Immature natural killer cell (primary cell): ENCODE results near the gene SGMS1. TPM values are rescaled to one million over a fixed set of nuclear protein-coding genes. Genes with fewer than 3 reads are reported as not detected.
"Not testable (repeated sequence)": the region's sequence is repeated elsewhere in the genome, so short reads cannot be mapped to it uniquely, and the experiment has no call there.

Experiments used
- DNase-seq, 3 donors: peaks; one replicate each; pipeline ENCODE4 v3.0.0; 2022; ENCODE audit warnings: mixed read lengths in 1 of 3
- H3K27ac Mint-ChIP-seq, 6 donors: one replicate each; pipeline ENCODE4 v1.8.0; 2020; ENCODE audit warnings: mixed read lengths in 6 of 6, mild to moderate bottlenecking in 5 of 6, inconsistent platforms in 4 of 6, moderate library complexity in 3 of 6
- H3K27me3 Mint-ChIP-seq, 3 donors: one replicate each; pipeline ENCODE4 v1.8.0; 2020 to 2021; ENCODE audit warnings: low read depth in 3 of 3, mild to moderate bottlenecking in 3 of 3, mixed read lengths in 3 of 3, moderate library complexity in 3 of 3, inconsistent platforms in 1 of 3
- H3K36me3 Mint-ChIP-seq, 3 donors: one replicate each; pipeline ENCODE4 v1.8.0; 2020; ENCODE audit warnings: mixed read lengths in 3 of 3, inconsistent platforms in 2 of 3, mild to moderate bottlenecking in 2 of 3
- H3K4me1 Mint-ChIP-seq, 2 donors: one replicate each; pipeline ENCODE4 v1.8.0; 2020; ENCODE audit warnings: inconsistent platforms in 2 of 2, mild to moderate bottlenecking in 2 of 2, mixed read lengths in 2 of 2, moderate library complexity in 1 of 2
- H3K4me3 Mint-ChIP-seq, 5 donors: one replicate each; pipeline ENCODE4 v1.8.0; 2020; ENCODE audit warnings: mild to moderate bottlenecking in 5 of 5, mixed read lengths in 5 of 5, inconsistent platforms in 3 of 5, moderate library complexity in 3 of 5
- H3K9me3 Mint-ChIP-seq, 6 donors: one replicate each; pipeline ENCODE4 v1.8.0; 2020; ENCODE audit warnings: mild to moderate bottlenecking in 6 of 6, mixed read lengths in 6 of 6, inconsistent platforms in 4 of 6, moderate library complexity in 3 of 6
- polyA plus RNA-seq, 3 donors: library from polyadenylated mRNA; unstranded; fragments of 300-500 nt; fragmentation: Illumina TruSeq; gene quantifications; one replicate each; pipeline ENCODE4 v1.2.3, GENCODE V29; 2021

The SGMS1 gene
- polyA plus RNA-seq, 3 donors from 2014 or later, result 9.2 to 13.3 (median 11.8) TPM

DNA sequence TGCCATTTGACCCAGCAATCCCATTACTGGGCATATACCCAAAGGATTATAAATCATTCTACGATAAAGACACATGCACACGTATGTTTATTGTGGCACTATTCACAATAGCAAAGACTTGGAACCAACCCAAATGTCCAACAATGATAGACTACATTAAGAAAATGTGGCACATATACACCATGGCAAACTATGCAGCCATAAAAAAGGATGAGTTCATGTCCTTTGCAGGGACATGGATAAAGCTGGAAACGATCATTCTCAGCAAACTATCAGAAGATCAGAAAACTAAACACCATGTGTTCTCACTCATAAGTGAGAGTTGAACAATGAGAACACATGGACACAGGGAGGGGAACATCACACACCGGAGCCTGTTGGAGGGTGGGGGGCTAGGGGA is 257.3 kb downstream of the SGMS1 start:
- not testable (repeated sequence) for H3K27ac Mint-ChIP-seq, H3K9me3 Mint-ChIP-seq, DNase-seq, H3K4me3 Mint-ChIP-seq, H3K4me1 Mint-ChIP-seq, H3K27me3 Mint-ChIP-seq
- peaks cover 5 to 18% (median 18%) of the 10 kb centered on the region in 3 donors for H3K36me3 Mint-ChIP-seq

DNA sequence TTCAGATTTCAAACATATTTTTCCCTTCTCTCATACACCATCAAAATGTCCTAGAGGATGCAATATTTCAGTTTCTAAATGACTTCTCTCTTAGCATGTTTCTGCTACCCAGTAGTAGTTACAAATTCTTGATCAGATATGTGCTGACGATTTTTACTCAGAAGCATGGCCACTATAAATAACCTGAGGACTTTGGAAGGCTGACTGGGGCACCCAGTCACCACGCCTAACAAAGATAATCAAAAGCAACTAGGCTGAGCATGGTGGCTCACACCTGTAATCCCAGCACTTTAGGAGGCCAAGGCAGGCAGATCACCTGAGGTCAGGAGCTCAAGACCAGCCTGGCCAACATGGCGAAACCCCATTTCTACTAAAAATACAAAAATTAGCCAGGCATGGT is 259.0 kb downstream of the SGMS1 start:
- not testable (repeated sequence) for H3K27me3 Mint-ChIP-seq, H3K4me1 Mint-ChIP-seq, H3K9me3 Mint-ChIP-seq, H3K4me3 Mint-ChIP-seq, DNase-seq
- Mint-ChIP-seq H3K36me3 (peaks cover 5 to 22% (median 18%) of the 10 kb centered on the region in 3 donors), H3K27ac (peak overlapping the region in 1 of 6 donors; percentile 51)

DNA sequence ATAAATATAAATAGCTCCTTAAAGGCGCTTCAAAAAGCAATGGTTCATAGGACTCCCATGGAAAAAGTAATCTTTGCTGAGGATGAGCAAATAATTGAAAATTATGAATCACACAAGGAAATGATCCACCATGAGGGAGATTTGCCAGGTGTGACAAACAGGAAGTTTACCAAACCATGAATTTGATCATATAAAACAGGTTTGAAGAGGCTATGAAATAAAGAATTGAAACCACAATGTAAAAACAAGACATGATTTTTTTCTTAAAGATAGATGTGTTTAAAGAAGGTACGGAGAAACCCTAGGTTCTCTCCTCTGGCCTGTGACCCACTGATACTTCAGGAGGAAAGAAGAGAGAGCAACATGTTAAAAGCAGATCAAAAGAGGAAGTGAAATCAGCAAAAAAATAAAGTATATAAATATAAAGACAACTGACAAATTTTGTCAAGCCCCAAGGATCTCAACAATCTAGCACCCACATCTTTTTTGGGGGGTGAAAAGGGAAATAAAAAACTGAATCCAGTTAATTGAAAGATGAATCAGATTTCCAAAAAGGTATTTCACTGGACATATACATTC is 261.1 kb downstream of the SGMS1 start:
- Mint-ChIP-seq H3K4me1 (peaks cover 4 to 7% of the 10 kb centered on the region in 2 donors), H3K4me3 (no peak overlapping the region), H3K36me3 (peaks cover 5 to 22% (median 18%) of the 10 kb centered on the region in 3 donors), H3K9me3 (peaks cover 0 to 2% (median 0%) of the 10 kb centered on the region in 6 donors), H3K27me3 (peaks cover 0 to 4% (median 0%) of the 10 kb centered on the region in 3 donors), H3K27ac (peak overlapping the region in 1 of 6 donors; percentile 41)
- DNase-seq, result no peak

DNA sequence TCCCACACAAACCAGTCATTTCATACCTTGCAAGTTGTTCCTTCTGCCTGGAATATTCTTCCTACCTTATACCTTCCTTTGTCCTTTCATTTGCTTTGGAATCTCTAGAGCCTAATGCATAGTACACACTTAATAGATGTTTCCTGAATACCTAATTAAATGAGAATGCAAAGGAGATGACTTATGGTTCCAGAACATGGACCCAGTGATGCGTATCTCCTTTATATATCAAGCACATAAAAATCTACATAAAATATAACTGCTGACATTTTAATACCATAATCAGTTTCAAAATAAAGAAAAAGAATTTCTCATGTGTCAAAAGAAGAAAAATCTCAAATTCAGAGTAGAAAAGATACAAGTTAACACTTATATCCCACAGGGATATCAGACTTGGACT is 261.8 kb downstream of the SGMS1 start:
- peaks cover 5 to 22% (median 18%) of the 10 kb centered on the region in 3 donors for H3K36me3 Mint-ChIP-seq
- H3K27ac Mint-ChIP-seq, result no peak overlapping the region
- DNase-seq, result no peak
- peaks cover 0 to 4% (median 0%) of the 10 kb centered on the region in 3 donors for H3K27me3 Mint-ChIP-seq
- H3K9me3 Mint-ChIP-seq, result peaks cover 0 to 2% (median 0%) of the 10 kb centered on the region in 6 donors
- no peak overlapping the region for H3K4me3 Mint-ChIP-seq
- H3K4me1 Mint-ChIP-seq, result peaks cover 4 to 7% of the 10 kb centered on the region in 2 donors

DNA sequence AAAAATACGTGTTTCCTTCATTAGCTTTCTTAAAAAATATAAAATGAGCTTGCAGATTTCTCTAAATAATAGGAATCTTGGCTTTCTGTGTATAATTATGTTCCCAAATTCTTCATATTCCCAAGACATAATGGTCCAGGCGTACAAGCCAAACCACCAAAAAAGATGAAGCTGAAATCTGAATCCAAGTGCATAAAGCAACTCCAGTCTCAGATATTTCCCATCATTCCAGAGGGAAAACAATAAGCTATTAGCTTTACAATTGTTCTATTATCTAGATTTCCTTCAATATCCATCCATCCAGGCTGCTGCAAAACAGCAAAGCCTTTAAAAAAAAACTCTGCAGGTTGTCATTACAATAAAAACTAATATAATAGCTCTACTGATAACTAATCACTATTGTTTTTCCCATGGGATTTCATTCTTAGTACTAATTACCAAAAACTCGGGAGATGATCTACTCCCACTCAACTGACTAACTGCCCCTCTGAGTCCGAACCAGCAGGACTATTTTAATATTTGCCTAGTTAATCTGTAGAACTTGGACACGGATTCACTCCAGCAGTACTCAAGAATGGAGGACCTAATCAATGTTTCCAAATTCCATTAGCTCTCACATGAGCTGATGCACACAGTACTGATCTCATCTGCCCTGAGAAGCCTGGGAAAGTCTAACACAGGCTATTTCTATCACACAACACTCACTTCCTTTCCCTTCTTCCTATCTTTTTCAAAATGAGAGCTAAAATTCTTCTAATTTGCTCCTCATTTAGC is 263.5 kb downstream of the SGMS1 start:
- peaks cover 0 to 4% (median 0%) of the 10 kb centered on the region in 3 donors for H3K27me3 Mint-ChIP-seq
- peak overlapping the region in 1 of 6 donors; percentile 6 for H3K27ac Mint-ChIP-seq
- H3K9me3 Mint-ChIP-seq, result no peaks in the 10 kb centered on the region
- H3K4me1 Mint-ChIP-seq, result peaks cover 4 to 7% of the 10 kb centered on the region in 2 donors
- no peak for DNase-seq
- peaks cover 5 to 19% (median 12%) of the 10 kb centered on the region in 3 donors for H3K36me3 Mint-ChIP-seq
- H3K4me3 Mint-ChIP-seq, result no peak overlapping the region

DNA sequence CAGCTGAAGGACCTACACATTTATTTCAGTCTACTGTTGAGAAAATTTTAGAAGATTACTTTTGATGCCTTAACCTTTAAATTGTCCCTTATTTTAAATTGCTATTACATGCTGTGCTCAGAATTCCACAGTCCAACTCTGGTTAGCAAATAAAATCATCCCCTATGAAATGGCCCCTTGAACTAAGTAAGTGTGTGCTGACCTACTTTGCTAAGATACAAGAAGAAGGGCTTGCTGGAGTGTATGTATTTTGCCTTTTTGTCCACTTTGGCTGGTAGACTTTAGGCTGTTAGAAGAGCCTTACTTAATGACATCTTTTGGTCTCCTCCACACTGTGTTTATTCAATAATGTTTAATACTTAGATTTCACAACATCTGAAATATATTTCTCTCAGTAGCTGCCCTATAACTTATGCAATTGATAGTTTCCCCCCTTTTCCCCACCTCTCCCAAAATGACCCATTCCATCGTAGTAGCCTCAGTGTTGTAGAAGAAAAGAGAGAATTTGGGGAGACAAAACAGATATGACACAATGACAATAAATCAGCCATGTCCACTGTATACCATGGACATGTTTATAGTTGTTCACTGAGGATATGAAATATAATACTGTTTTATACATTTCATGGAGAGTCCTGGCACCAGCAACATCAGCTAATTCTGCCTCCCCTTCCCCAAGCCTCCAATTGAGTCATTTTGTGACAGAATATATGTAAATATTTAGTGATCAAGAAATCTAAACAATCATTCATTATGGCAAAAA is 264.6 kb downstream of the SGMS1 start:
- peaks cover 5 to 18% (median 16%) of the 10 kb centered on the region in 3 donors for H3K36me3 Mint-ChIP-seq
- H3K9me3 Mint-ChIP-seq, result peaks cover 0 to 3% (median 0%) of the 10 kb centered on the region in 6 donors
- peaks cover 0 to 1% (median 0%) of the 10 kb centered on the region in 3 donors for H3K27me3 Mint-ChIP-seq
- peaks cover 3 to 7% of the 10 kb centered on the region in 2 donors for H3K4me1 Mint-ChIP-seq
- DNase-seq, result no peak
- H3K4me3 Mint-ChIP-seq, result no peak overlapping the region
- no peak overlapping the region for H3K27ac Mint-ChIP-seq

DNA sequence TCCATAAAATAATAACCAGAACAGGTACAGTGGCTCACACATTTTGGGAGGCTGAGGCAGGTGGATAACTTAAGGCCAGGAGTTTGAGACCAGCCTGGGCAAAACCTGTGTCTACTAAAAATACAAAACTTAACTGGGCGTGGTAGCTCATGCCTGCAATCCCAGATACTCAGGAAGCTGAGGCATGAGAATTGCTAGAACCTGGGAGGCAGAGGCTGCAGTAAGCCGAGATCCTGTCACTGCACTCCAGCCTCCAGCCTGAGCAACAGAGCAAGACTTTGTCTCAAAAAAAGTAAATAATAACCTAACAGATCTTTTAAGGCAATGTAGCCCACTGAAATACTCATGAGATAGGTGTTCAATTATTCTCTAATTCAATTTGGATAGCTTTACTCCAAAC is 265.3 kb downstream of the SGMS1 start:
- H3K4me3 Mint-ChIP-seq, result no peak overlapping the region
- H3K27me3 Mint-ChIP-seq, result peaks cover 0 to 1% (median 0%) of the 10 kb centered on the region in 3 donors
- peaks cover 0 to 3% (median 0%) of the 10 kb centered on the region in 6 donors for H3K9me3 Mint-ChIP-seq
- peaks cover 5 to 14% (median 13%) of the 10 kb centered on the region in 3 donors for H3K36me3 Mint-ChIP-seq
- peaks cover 3 to 7% of the 10 kb centered on the region in 2 donors for H3K4me1 Mint-ChIP-seq
- no peak overlapping the region for H3K27ac Mint-ChIP-seq
- no peak for DNase-seq

DNA sequence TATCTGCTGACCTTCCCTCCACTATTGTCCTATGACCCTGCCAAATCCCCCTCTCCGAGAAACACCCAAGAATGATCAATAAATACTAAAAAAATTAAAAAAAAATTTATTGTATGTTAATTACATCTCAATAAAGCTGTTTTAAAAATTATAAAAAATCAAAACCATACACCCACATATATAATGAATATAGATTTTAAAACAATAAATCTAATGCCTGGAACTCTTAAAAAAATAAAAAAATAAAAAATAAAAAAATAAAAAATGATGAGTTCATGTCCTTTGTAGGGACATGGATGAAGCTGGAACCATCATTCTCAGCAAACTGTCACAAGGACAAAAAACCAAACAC is 267.3 kb downstream of the SGMS1 start:
- peaks cover 0 to 11% (median 9%) of the 10 kb centered on the region in 3 donors for H3K36me3 Mint-ChIP-seq
- H3K4me1 Mint-ChIP-seq, H3K27me3 Mint-ChIP-seq, H3K4me3 Mint-ChIP-seq, DNase-seq, H3K27ac Mint-ChIP-seq, H3K9me3 Mint-ChIP-seq: not testable (repeated sequence)

DNA sequence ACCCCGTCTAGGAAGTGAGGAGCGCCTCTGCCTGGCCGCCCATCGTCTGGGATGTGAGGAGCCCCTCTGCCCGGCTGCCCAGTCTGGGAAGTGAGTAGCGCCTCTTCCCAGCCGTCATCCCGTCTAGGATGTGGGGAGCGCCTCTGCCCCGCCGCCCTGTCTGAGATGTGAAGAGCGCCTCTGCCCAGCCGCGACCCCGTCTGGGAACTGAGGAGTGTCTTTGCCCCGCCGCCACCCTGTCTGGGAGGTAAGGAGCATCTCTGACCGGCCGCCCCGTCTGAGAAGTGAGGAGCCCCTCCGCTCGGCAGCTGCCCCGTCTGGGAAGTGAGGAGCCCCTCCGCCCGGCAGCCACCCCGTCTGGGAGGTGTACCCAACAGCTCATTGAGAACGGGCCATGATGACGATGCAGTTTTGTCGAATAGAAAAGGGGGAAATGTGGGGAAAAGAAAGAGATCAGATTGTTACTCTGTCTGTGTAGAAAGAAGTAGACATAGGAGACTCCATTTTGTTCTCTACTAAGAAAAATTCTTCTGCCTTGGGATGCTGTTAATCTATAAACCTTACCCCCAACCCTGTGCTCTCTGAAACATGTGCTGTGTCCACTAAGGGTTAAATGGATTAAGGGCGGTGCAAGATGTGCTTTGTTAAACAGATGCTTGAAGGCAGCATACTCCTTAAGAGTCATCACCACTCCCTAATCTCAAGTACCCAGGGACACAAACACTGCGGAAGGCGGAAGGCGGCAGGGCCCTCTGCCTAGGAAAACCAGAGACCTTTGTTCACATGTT is 267.9 kb downstream of the SGMS1 start:
- not testable (repeated sequence) for H3K4me1 Mint-ChIP-seq, H3K9me3 Mint-ChIP-seq, DNase-seq, H3K27ac Mint-ChIP-seq, H3K4me3 Mint-ChIP-seq, H3K27me3 Mint-ChIP-seq
- H3K36me3 Mint-ChIP-seq, result peaks cover 0 to 15% (median 12%) of the 10 kb centered on the region in 3 donors

DNA sequence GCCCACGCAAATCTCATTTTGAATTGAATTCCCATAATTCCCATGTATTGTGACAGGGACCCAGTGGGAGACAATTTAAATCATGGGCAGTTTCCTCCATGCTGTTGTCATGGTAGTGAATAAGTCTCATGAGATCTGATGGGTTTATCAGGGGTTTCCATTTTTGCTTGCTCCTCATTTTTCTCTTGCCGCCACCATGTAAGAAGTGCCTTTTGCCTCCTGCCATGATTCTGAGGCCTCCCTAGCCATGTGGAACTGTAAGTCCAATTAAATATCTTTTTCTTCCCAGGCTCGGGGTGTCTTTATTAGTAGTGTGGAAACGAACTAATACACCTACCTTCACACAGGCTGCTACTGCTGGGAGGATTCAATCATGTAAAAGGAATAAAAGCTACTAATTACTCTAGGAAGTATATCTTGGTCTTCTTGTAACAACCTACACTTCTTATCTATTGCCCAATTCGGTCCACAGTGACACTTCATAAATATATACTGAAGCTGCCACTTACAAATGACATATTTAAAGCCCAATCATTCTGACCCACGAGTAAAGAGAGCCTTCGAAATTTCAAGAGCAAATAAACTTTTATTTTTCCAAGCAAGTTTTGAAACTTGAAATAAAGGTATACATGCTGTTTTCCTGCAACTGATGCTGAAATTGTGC is 272.1 kb downstream of the SGMS1 start:
- DNase-seq, result no peak
- Mint-ChIP-seq H3K4me3 (no peak overlapping the region), H3K4me1 (peaks cover 21 to 32% of the 10 kb centered on the region in 2 donors), H3K27me3 (no peaks in the 10 kb centered on the region), H3K36me3 (peaks cover 7 to 23% (median 19%) of the 10 kb centered on the region in 3 donors), H3K9me3 (peaks cover 0 to 15% (median 2%) of the 10 kb centered on the region in 6 donors), H3K27ac (no peak overlapping the region)

DNA sequence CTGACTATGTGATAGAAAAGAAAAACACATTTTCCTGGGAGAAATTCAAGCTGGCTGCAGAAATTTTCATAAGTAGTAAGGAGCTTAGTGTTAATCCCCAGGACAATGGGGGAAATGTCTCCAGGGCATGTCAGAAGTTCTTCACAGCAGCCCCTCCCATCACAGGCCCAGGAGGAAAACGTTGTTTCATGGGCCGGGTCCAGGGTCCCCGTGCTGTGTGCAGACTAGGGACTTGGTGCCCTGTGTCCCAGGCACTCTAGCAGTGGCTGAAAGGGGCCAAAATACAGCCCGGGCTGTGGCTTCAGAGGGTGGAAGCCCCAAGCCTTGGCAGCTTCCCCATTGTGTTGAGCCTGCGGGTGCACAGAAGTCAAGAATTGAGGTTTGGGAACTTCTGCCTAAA is 273.4 kb downstream of the SGMS1 start:
- no peaks in the 10 kb centered on the region for H3K27me3 Mint-ChIP-seq
- no peak overlapping the region for H3K27ac Mint-ChIP-seq
- peaks cover 7 to 23% (median 19%) of the 10 kb centered on the region in 3 donors for H3K36me3 Mint-ChIP-seq
- peaks cover 21 to 39% of the 10 kb centered on the region in 2 donors for H3K4me1 Mint-ChIP-seq
- no peak overlapping the region for H3K4me3 Mint-ChIP-seq
- DNase-seq, result no peak
- peaks cover 0 to 15% (median 2%) of the 10 kb centered on the region in 6 donors for H3K9me3 Mint-ChIP-seq

DNA sequence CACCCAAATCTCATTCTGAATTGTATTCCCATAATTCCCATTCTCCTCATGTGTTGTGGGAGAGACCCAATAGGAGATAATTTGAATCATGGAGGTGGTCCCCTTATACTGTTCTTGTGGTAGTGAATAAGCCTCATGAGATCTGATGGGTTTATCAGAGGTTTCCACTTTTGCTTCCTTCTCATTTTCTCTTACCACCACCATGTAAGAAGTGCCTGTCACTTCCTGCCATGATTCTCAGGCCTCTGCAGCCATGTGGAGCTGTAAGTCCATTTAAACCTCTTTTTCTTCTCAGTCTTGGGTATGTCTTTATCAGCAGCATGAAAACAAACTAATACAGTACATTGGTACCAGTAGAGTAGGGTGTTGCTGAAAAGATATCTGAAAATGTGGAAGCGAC is 274.2 kb downstream of the SGMS1 start:
- Mint-ChIP-seq H3K9me3 (peaks cover 0 to 15% (median 2%) of the 10 kb centered on the region in 6 donors), H3K27ac (no peak overlapping the region), H3K4me3 (no peak overlapping the region)

DNA sequence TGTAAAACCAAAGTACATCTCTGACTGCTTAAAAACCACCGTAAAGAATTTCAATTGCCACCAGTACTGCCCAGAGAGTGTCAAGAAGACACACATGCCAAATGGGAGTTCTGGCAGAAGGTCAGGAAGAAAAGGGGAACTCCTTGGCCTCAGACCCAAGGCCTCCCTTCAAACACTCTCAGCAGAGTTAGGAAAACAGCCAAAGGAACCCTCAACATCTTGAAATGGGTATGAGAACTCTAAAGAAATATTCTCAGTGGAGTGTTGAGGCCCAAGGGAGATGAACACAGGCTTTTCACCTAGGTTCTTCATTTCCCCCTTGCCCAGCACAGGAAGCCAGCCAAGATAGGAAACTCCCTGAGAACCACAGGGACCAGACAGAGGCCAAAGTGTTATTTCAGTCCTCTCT is 276.4 kb downstream of the SGMS1 start:
- Mint-ChIP-seq H3K4me1 (peaks cover 21 to 45% of the 10 kb centered on the region in 2 donors), H3K4me3 (peak overlapping the region in 2 of 5 donors; percentile 18 to 22), H3K27ac (peak overlapping the region in 4 of 6 donors; percentile 25 to 72 (median 40)), H3K36me3 (peaks cover 7 to 23% (median 23%) of the 10 kb centered on the region in 3 donors), H3K9me3 (peaks cover 0 to 12% (median 2%) of the 10 kb centered on the region in 6 donors), H3K27me3 (no peaks in the 10 kb centered on the region)
- DNase-seq, result peak in 1 of 3 donors; percentile 7

More for the DNA sequence above, 274.2 kb downstream of the SGMS1 start:
- no peaks in the 10 kb centered on the region for H3K27me3 Mint-ChIP-seq
- no peak for DNase-seq
- H3K4me1 Mint-ChIP-seq, result peaks cover 21 to 39% of the 10 kb centered on the region in 2 donors
- H3K36me3 Mint-ChIP-seq, result peaks cover 7 to 20% (median 15%) of the 10 kb centered on the region in 3 donors
